BJ (cell line): ENCODE measurements around the gene LEMD1. TPM values are rescaled to one million over a fixed set of nuclear protein-coding genes. Genes with fewer than 3 reads are reported as not detected.

Experiments
- CTCF ChIA-PET: fragments of 350-600 bp; formaldehyde crosslinking; extraction: SDS; loops from one replicate; lab custom pipeline; 2021; ENCODE audit warnings: antibody characterized with exemption, inconsistent platforms; lab: Yijun Ruan, JAX
- POLR2A ChIA-PET: fragments of 300-600 bp; sonication (Branson Sonifier 250); formaldehyde crosslinking; extraction: SDS; loops from one replicate; lab custom pipeline; 2021; ENCODE audit warnings: antibody characterized with exemption; lab: Charles Lee
- DNase-seq: peaks from one replicate; pipeline ENCODE4 v3.0.0-alpha.2; 2011; ENCODE audit warnings: low read depth
- H3K27me3 ChIP-seq: 2 replicates; pipeline ENCODE4 v1.6.0; 2011; ENCODE audit warnings: low read length; ENCODE audit not compliant: control insufficient read depth, insufficient read depth
- H3K36me3 ChIP-seq: 2 replicates; pipeline ENCODE4 v1.5.1; 2011; ENCODE audit warnings: low read length; ENCODE audit not compliant: control insufficient read depth, insufficient read depth
- H3K4me3 ChIP-seq: 2 replicates; pipeline ENCODE4 v1.5.1; 2011; ENCODE audit warnings: low read depth, mild to moderate bottlenecking, control low read depth, low read length
- polyA plus RNA-seq: library from polyadenylated mRNA; depleted of rRNA; stranded (reverse); fragments of >200 nt; gene quantifications from 2 replicates; pipeline ENCODE4 v1.2.3, GENCODE V29; 2011
- TF ChIP-seq, protein P1 (sequence below): IDR thresholded peaks from 2 replicates; pipeline ENCODE4 v1.5.1; 2011; ENCODE audit warnings: low read depth, mild to moderate bottlenecking, control low read depth, inconsistent platforms, low read length, moderate library complexity; ENCODE audit not compliant: insufficient read depth

The LEMD1 gene
- polyA plus RNA-seq, 1 experiment = not detected

- POLR2A ChIA-PET = no interaction called here
- CTCF ChIA-PET = interaction anchor here (1.3 to 2.3 kb wide), 4 partner anchors 18 to 32 kb away, joined by 4 to 6 read pairs (median 5); no protein-coding TSS in a partner anchor
- DNase-seq = no peak
Measured at GRCh38 chr1:205456868-205457745, 35.3 kb upstream of the LEMD1 start.

GRCh38 chr1:205456383-205456867 is 34.6 kb upstream of the LEMD1 start:
- peaks cover 57% of the 10 kb centered on the region for H3K27me3 ChIP-seq
- CTCF ChIA-PET = interaction anchor here (1.3 to 2.3 kb wide), 3 partner anchors 18 to 31 kb away, joined by 4 to 6 read pairs (median 5); no protein-coding TSS in a partner anchor
- DNase-seq = no peak
- POLR2A ChIA-PET = no interaction called here
- no peaks in the 10 kb centered on the region for H3K36me3 ChIP-seq
- H3K4me3 ChIP-seq = no peak overlapping the region
- TF ChIP-seq, protein P1, sequence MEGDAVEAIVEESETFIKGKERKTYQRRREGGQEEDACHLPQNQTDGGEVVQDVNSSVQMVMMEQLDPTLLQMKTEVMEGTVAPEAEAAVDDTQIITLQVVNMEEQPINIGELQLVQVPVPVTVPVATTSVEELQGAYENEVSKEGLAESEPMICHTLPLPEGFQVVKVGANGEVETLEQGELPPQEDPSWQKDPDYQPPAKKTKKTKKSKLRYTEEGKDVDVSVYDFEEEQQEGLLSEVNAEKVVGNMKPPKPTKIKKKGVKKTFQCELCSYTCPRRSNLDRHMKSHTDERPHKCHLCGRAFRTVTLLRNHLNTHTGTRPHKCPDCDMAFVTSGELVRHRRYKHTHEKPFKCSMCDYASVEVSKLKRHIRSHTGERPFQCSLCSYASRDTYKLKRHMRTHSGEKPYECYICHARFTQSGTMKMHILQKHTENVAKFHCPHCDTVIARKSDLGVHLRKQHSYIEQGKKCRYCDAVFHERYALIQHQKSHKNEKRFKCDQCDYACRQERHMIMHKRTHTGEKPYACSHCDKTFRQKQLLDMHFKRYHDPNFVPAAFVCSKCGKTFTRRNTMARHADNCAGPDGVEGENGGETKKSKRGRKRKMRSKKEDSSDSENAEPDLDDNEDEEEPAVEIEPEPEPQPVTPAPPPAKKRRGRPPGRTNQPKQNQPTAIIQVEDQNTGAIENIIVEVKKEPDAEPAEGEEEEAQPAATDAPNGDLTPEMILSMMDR = no peak

More at GRCh38 chr1:205456868-205457745, 35.3 kb upstream of the LEMD1 start:
- TF ChIP-seq, protein P1 = no peak
- Histone ChIP-seq H3K4me3 (no peak overlapping the region), H3K36me3 (no peaks in the 10 kb centered on the region), H3K27me3 (peaks cover 56% of the 10 kb centered on the region)

GRCh38 chr1:205455581-205456382 is 33.9 kb upstream of the LEMD1 start, which contains the start of gene BLACAT1:
Gene BLACAT1, minus strand, starts transcription at chr1:205456045.
- H3K36me3 ChIP-seq = no peaks in the 10 kb centered on the region
- TF ChIP-seq, protein P1 = no peak
- H3K4me3 ChIP-seq = no peak within 1 kb of the TSS
- no peak for DNase-seq
- ChIA-PET CTCF (interaction anchor here (1.1 to 2.3 kb wide), 4 partner anchors 11 to 32 kb away, joined by 3 to 6 read pairs (median 4); no protein-coding TSS in a partner anchor), POLR2A (no interaction called here)
- H3K27me3 ChIP-seq = peaks cover 60% of the 10 kb centered on the region

DNA sequence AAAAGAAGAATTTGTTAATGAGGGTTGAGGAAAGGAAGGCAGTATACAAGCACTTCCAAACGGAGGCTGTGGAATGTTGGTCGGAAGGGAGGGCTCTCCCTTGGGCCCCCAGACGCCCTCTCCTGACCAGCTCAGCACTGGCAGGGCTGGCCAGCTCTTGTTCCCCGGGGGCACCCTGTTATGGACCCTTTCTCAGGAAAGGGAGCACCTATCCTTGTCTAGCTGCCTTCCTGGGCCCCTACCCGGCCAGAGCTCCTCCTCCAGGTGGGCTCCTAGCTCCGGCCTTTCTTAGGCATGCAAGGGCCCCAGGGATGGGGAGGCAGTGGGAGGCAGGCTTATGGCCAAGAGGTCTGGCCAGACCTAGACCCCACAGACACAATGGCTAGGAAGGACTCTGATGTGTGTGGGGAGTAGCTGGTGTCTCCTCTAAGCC is 33.1 kb upstream of the LEMD1 start:
- peaks cover 63% of the 10 kb centered on the region for H3K27me3 ChIP-seq
- DNase-seq = no peak
- no peaks in the 10 kb centered on the region for H3K36me3 ChIP-seq
- TF ChIP-seq, protein P1 = no peak
- H3K4me3 ChIP-seq = no peak overlapping the region
- CTCF ChIA-PET = interaction anchor here (1.0 to 2.3 kb wide), 6 partner anchors 10 to 69 kb away, joined by 3 to 5 read pairs (median 4); no protein-coding TSS in a partner anchor
- POLR2A ChIA-PET = interaction anchor here (0.7 kb wide), 1 partner anchor 260 kb away, joined by 5 read pairs; no protein-coding TSS in a partner anchor
